K562 (cell line): ENCODE data around the gene TOR1AIP1. TPM values are rescaled to one million over a fixed set of nuclear protein-coding genes. Genes with fewer than 3 reads are reported as not detected.

ENCODE experiments used
- ARID1B ChIP-seq: fragments of 450-650 bp; IDR thresholded peaks from 2 replicates; pipeline ENCODE4 v1.6.1; 2016; ENCODE audit warnings: antibody characterized with exemption, mild to moderate bottlenecking, inconsistent platforms
- BRD9 ChIP-seq: fragments of 450-650 bp; IDR thresholded peaks from 2 replicates; pipeline ENCODE4 v1.6.1; 2018; ENCODE audit warnings: low read depth; ENCODE audit not compliant: partially characterized antibody
- FOSL1 ChIP-seq: fragments of 200-800 bp; sonication (Bioruptor generic); conservative IDR thresholded peaks from 2 replicates; pipeline ENCODE4 v1.6.1; 2016; ENCODE audit warnings: missing genetic modification characterization, missing compliant biosample characterization
- FOXM1 ChIP-seq, 2 experiments: fragments of 450-650 bp in 1 of 2; sonication (generic) in 1 of 2; formaldehyde crosslinking in 1 of 2; IDR thresholded peaks; 2 replicates each; pipeline versions ENCODE4 v1.6.1 to v1.9.0; 2017 to 2022; ENCODE audit warnings: low read depth in 2 of 2, mild to moderate bottlenecking in 2 of 2, missing genetic modification reagents in 1 of 2, moderate library complexity in 1 of 2
- GABPA ChIP-seq: fragments of 200-800 bp; sonication (Bioruptor generic); conservative IDR thresholded peaks from 2 replicates; pipeline ENCODE4 v1.6.1; 2016; ENCODE audit warnings: low read depth, missing genetic modification characterization, missing compliant biosample characterization
- GATAD2B ChIP-seq: fragments of 450-650 bp; IDR thresholded peaks from 2 replicates; pipeline ENCODE4 v1.6.1; 2017; ENCODE audit warnings: mild to moderate bottlenecking, borderline replicate concordance
- HDAC2 ChIP-seq: fragments of 450-650 bp; IDR thresholded peaks from 2 replicates; pipeline ENCODE4 v1.6.1; 2016; ENCODE audit warnings: mild to moderate bottlenecking
- HLTF ChIP-seq: fragments of 450-650 bp; IDR thresholded peaks from 2 replicates; pipeline ENCODE4 v1.6.1; 2016
- NFE2L1 ChIP-seq: fragments of 450-650 bp; IDR thresholded peaks from 2 replicates; pipeline ENCODE4 v1.6.1; 2016; ENCODE audit warnings: missing genetic modification characterization, low read depth, mild to moderate bottlenecking, missing compliant biosample characterization, moderate library complexity, borderline replicate concordance
- ZNF445 ChIP-seq: fragments of 250-450 bp; sonication (Bioruptor Pico); IDR thresholded peaks from 2 replicates; pipeline ENCODE4 v1.4.0; 2020; ENCODE audit warnings: low read depth, mild to moderate bottlenecking, moderate library complexity
- ZNF589 ChIP-seq: fragments of 200-800 bp; sonication (Bioruptor generic); IDR thresholded peaks from 2 replicates; pipeline ENCODE4 v1.6.1; 2016; ENCODE audit warnings: low read depth, missing genetic modification characterization, missing compliant biosample characterization
- polyA plus RNA-seq, 8 experiments: library from polyadenylated mRNA; depleted of rRNA in 4 of 8; stranded (reverse) in 5 of 8; unstranded in 3 of 8; fragments of >200 nt; fragmentation: Nextera tagmentation in 2 of 8; fragmentation: Illumina TruSeq in 1 of 8; extraction: Ambion mirVana in 2 of 8; extraction: Trizol in 1 of 8; gene quantifications; 2 replicates each; pipeline versions ENCODE4 v1.2.1 to v1.2.3, GENCODE V29; 2011 to 2014; ENCODE audit warnings: inconsistent platforms in 1 of 8, missing spikeins in 1 of 8
- total RNA-seq, 7 experiments: library from RNA; depleted of rRNA in 6 of 7; stranded (reverse); fragments of >200 nt in 6 of 7; fragmentation: Illumina TruSeq in 2 of 7; extraction: Trizol in 2 of 7; gene quantifications; 2 replicates each; pipeline versions ENCODE4 v1.2.1 to v1.2.3, GENCODE V29; 2011 to 2021; ENCODE audit warnings: low replicate concordance in 1 of 7
- TF ChIP-seq, protein P1 (sequence below): fragments of 450-650 bp; IDR thresholded peaks from 2 replicates; pipeline ENCODE4 v1.6.1; 2017; ENCODE audit warnings: antibody characterized with exemption, mild to moderate bottlenecking
- TF ChIP-seq, protein P2 (sequence below): fragments of 450-650 bp; IDR thresholded peaks from 2 replicates; pipeline ENCODE4 v1.6.1; 2016; ENCODE audit warnings: borderline replicate concordance
- TF ChIP-seq, protein P3 (sequence below), 2 experiments: fragments of 450-650 bp; IDR thresholded peaks; 2 replicates each; pipeline ENCODE4 v1.6.1; 2016
- TF ChIP-seq, protein P4 (sequence below), 2 experiments: fragments of 450-650 bp; IDR thresholded peaks; 2 replicates each; pipeline ENCODE4 v1.6.1; 2018; ENCODE audit warnings: mild to moderate bottlenecking in 2 of 2, low read depth in 1 of 2; ENCODE audit not compliant: partially characterized antibody in 2 of 2

The TOR1AIP1 gene
- total and polyA plus RNA-seq, 9 of the 15 experiments (the other 6 are each of a cell fraction or from before 2014, with no cell fraction given): 18.1 to 46.9 (median 35.5) TPM

DNA sequence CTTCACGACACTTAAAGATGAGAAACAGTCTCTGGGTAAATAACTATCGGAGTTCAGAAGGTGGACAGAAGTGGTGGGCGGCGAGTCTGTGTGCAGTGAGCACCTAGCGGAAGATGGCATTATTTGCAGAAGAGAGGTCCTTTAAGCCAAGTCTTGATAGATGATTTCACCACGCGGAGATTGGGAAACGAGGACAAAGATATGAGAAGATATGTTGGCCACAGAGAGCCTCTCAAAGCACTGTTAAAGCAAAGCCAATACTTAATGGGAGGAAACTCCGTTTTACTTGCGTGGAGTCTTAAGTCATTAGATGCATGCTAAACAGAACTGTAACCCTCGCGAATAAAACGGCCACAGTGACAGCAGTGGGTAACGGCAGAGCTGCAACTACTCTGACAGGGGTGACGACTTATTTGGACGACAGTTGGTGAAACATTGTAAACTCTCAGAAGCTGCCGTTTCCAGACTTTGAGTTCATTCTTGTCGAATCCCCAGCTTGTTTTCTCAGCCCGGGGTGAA, 71.9 kb downstream of the TOR1AIP1 start (continued):
- TF ChIP-seq, protein P1, sequence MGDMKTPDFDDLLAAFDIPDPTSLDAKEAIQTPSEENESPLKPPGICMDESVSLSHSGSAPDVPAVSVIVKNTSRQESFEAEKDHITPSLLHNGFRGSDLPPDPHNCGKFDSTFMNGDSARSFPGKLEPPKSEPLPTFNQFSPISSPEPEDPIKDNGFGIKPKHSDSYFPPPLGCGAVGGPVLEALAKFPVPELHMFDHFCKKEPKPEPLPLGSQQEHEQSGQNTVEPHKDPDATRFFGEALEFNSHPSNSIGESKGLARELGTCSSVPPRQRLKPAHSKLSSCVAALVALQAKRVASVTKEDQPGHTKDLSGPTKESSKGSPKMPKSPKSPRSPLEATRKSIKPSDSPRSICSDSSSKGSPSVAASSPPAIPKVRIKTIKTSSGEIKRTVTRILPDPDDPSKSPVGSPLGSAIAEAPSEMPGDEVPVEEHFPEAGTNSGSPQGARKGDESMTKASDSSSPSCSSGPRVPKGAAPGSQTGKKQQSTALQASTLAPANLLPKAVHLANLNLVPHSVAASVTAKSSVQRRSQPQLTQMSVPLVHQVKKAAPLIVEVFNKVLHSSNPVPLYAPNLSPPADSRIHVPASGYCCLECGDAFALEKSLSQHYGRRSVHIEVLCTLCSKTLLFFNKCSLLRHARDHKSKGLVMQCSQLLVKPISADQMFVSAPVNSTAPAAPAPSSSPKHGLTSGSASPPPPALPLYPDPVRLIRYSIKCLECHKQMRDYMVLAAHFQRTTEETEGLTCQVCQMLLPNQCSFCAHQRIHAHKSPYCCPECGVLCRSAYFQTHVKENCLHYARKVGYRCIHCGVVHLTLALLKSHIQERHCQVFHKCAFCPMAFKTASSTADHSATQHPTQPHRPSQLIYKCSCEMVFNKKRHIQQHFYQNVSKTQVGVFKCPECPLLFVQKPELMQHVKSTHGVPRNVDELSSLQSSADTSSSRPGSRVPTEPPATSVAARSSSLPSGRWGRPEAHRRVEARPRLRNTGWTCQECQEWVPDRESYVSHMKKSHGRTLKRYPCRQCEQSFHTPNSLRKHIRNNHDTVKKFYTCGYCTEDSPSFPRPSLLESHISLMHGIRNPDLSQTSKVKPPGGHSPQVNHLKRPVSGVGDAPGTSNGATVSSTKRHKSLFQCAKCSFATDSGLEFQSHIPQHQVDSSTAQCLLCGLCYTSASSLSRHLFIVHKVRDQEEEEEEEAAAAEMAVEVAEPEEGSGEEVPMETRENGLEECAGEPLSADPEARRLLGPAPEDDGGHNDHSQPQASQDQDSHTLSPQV: peak; percentile 85
- TF ChIP-seq HDAC2 (0 out of 2 replicates have a peak, but pooled peaks have one; percentile 62), ZNF589 (CRISPR knock-in tag) (peak; percentile 69; the same call in 1 of the 2 replicates), NFE2L1 (no peak), ZNF445 (CRISPR knock-in tag) (0 out of 2 replicates have a peak, but pooled peaks have one; percentile 14), GABPA (tag) (0 out of 2 replicates have a peak, but pooled peaks have one; percentile 58), BRD9 (peak; percentile 57), HLTF (peak; percentile 75; the same call in 1 of the 2 replicates), ARID1B (peak; percentile 27; the same call in 1 of the 2 replicates), FOSL1 (tag) (0 out of 2 replicates have a peak, but pooled peaks have one; percentile 6), FOXM1 (IDR thresholded peaks at IDR 0.05; ENCODE audit: low read depth) (peak; percentile 72), FOXM1 (CRISPR knock-in tag; IDR thresholded peaks at IDR 0.05; ENCODE audit: low read depth) (no peak), GATAD2B (0 out of 2 replicates have a peak, but pooled peaks have one; percentile 9)
- TF ChIP-seq, protein P2, sequence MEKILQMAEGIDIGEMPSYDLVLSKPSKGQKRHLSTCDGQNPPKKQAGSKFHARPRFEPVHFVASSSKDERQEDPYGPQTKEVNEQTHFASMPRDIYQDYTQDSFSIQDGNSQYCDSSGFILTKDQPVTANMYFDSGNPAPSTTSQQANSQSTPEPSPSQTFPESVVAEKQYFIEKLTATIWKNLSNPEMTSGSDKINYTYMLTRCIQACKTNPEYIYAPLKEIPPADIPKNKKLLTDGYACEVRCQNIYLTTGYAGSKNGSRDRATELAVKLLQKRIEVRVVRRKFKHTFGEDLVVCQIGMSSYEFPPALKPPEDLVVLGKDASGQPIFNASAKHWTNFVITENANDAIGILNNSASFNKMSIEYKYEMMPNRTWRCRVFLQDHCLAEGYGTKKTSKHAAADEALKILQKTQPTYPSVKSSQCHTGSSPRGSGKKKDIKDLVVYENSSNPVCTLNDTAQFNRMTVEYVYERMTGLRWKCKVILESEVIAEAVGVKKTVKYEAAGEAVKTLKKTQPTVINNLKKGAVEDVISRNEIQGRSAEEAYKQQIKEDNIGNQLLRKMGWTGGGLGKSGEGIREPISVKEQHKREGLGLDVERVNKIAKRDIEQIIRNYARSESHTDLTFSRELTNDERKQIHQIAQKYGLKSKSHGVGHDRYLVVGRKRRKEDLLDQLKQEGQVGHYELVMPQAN: peak; percentile 70; the same call in 1 of the 2 replicates
- TF ChIP-seq, protein P3, sequence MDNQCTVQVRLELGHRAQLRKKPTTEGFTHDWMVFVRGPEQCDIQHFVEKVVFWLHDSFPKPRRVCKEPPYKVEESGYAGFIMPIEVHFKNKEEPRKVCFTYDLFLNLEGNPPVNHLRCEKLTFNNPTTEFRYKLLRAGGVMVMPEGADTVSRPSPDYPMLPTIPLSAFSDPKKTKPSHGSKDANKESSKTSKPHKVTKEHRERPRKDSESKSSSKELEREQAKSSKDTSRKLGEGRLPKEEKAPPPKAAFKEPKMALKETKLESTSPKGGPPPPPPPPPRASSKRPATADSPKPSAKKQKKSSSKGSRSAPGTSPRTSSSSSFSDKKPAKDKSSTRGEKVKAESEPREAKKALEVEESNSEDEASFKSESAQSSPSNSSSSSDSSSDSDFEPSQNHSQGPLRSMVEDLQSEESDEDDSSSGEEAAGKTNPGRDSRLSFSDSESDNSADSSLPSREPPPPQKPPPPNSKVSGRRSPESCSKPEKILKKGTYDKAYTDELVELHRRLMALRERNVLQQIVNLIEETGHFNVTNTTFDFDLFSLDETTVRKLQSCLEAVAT (IDR thresholded peaks at IDR 0.05): 0 out of 4 replicates have a peak, but pooled peaks of 1 of the 2 experiments have one; percentile 21
- TF ChIP-seq, protein P4, sequence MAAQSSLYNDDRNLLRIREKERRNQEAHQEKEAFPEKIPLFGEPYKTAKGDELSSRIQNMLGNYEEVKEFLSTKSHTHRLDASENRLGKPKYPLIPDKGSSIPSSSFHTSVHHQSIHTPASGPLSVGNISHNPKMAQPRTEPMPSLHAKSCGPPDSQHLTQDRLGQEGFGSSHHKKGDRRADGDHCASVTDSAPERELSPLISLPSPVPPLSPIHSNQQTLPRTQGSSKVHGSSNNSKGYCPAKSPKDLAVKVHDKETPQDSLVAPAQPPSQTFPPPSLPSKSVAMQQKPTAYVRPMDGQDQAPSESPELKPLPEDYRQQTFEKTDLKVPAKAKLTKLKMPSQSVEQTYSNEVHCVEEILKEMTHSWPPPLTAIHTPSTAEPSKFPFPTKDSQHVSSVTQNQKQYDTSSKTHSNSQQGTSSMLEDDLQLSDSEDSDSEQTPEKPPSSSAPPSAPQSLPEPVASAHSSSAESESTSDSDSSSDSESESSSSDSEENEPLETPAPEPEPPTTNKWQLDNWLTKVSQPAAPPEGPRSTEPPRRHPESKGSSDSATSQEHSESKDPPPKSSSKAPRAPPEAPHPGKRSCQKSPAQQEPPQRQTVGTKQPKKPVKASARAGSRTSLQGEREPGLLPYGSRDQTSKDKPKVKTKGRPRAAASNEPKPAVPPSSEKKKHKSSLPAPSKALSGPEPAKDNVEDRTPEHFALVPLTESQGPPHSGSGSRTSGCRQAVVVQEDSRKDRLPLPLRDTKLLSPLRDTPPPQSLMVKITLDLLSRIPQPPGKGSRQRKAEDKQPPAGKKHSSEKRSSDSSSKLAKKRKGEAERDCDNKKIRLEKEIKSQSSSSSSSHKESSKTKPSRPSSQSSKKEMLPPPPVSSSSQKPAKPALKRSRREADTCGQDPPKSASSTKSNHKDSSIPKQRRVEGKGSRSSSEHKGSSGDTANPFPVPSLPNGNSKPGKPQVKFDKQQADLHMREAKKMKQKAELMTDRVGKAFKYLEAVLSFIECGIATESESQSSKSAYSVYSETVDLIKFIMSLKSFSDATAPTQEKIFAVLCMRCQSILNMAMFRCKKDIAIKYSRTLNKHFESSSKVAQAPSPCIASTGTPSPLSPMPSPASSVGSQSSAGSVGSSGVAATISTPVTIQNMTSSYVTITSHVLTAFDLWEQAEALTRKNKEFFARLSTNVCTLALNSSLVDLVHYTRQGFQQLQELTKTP (IDR thresholded peaks at IDR 0.05; ENCODE audit: low read depth in 1 of 2, partially characterized antibody in 2 of 2): peak; percentile 22 to 85
